Caco-2 (cell line): ENCODE data around the gene RAB3C. TPM values are rescaled to one million over a fixed set of nuclear protein-coding genes. Genes with fewer than 3 reads are reported as not detected.

Experiments
- BruUV-seq: library from RNA; stranded (reverse); fragments of 400-500 nt; replicated peaks from 2 replicates; lab custom pipeline; 2021; lab: Mats Ljungman, UMichigan
- CTCF ChIA-PET: fragments of 300-600 bp; sonication (Branson Sonifier 250); formaldehyde crosslinking; loops from one replicate; lab custom pipeline; 2022; ENCODE audit warnings: antibody characterized with exemption; lab: Charles Lee
- POLR2A ChIA-PET: fragments of 300-600 bp; sonication (Branson Sonifier 250); formaldehyde crosslinking; loops from one replicate; lab custom pipeline; 2022; ENCODE audit warnings: antibody characterized with exemption; lab: Charles Lee
- DNase-seq, 2 experiments: peaks; one replicate each; pipeline versions ENCODE4 v3.0.0 to v3.0.0-alpha.2; 2020 to 2022
- H3K27me3 ChIP-seq: replicated peaks from 2 replicates; pipeline ENCODE4 v1.6.0; 2011; ENCODE audit warnings: low read length; ENCODE audit not compliant: control insufficient read depth, insufficient read depth
- H3K36me3 ChIP-seq: 2 replicates; pipeline ENCODE4 v1.5.1; 2011; ENCODE audit warnings: low read length; ENCODE audit not compliant: control insufficient read depth, insufficient read depth
- H3K4me1 ChIP-seq: fragments of 250-450 bp; sonication (Bioruptor Pico); 2 replicates; pipeline ENCODE4 v1.5.1; 2020; ENCODE audit warnings: mild to moderate bottlenecking
- H3K4me3 ChIP-seq: 2 replicates; pipeline ENCODE4 v1.5.1; 2011; ENCODE audit warnings: low read depth, mild to moderate bottlenecking, control low read depth, low read length
- H3K9me3 ChIP-seq: fragments of 250-450 bp; sonication (Bioruptor Pico); 2 replicates; pipeline ENCODE4 v1.5.1; 2020; ENCODE audit warnings: mild to moderate bottlenecking, moderate library complexity
- H3K27ac Mint-ChIP-seq: one replicate; pipeline ENCODE4 v1.8.0; 2022; ENCODE audit warnings: mixed read lengths; ENCODE audit not compliant: unreplicated experiment
- H3K27me3 Mint-ChIP-seq: one replicate; pipeline ENCODE4 v1.8.0; 2022; ENCODE audit warnings: mixed read lengths; ENCODE audit not compliant: insufficient read depth, unreplicated experiment
- H3K36me3 Mint-ChIP-seq: one replicate; pipeline ENCODE4 v1.8.0; 2022; ENCODE audit warnings: mild to moderate bottlenecking, mixed read lengths; ENCODE audit not compliant: insufficient read depth, unreplicated experiment
- H3K4me1 Mint-ChIP-seq: one replicate; pipeline ENCODE4 v1.8.0; 2022; ENCODE audit warnings: low read depth, mixed read lengths; ENCODE audit not compliant: unreplicated experiment
- H3K4me3 Mint-ChIP-seq: one replicate; pipeline ENCODE4 v1.8.0; 2022; ENCODE audit warnings: mild to moderate bottlenecking, moderate library complexity, mixed read lengths; ENCODE audit not compliant: unreplicated experiment
- H3K9me3 Mint-ChIP-seq: one replicate; pipeline ENCODE4 v1.8.0; 2022; ENCODE audit warnings: mixed read lengths; ENCODE audit not compliant: unreplicated experiment
- intact Hi-C: fragments of 100-400 bp; cut with micrococcal nuclease; formaldehyde crosslinking; loops from one replicate; pipeline ENCODE4 v1.10.0; 2022; ENCODE audit not compliant: unreplicated experiment
- total RNA-seq: library from RNA; stranded (reverse); gene quantifications from 2 replicates; pipeline ENCODE4 v1.2.3, GENCODE V29; 2022
- TF ChIP-seq, protein P1 (sequence below), 2 experiments: fragments of 200-600 bp in 1 of 2; IDR thresholded peaks; 1 replicate in 1 of 2; 2 replicates in 1 of 2; pipeline versions ENCODE4 v1.5.1 to v1.8.0; 2011 to 2022; ENCODE audit warnings: antibody characterized with exemption in 1 of 2, control low read depth in 1 of 2, inconsistent platforms in 1 of 2, low read depth in 1 of 2, low read length in 1 of 2, mild to moderate bottlenecking in 1 of 2, moderate library complexity in 1 of 2; ENCODE audit not compliant: insufficient read depth in 1 of 2, severe bottlenecking in 1 of 2, unreplicated experiment in 1 of 2

Gene RAB3C
- total RNA-seq, 1 experiment from 2014 or later = not detected

DNA sequence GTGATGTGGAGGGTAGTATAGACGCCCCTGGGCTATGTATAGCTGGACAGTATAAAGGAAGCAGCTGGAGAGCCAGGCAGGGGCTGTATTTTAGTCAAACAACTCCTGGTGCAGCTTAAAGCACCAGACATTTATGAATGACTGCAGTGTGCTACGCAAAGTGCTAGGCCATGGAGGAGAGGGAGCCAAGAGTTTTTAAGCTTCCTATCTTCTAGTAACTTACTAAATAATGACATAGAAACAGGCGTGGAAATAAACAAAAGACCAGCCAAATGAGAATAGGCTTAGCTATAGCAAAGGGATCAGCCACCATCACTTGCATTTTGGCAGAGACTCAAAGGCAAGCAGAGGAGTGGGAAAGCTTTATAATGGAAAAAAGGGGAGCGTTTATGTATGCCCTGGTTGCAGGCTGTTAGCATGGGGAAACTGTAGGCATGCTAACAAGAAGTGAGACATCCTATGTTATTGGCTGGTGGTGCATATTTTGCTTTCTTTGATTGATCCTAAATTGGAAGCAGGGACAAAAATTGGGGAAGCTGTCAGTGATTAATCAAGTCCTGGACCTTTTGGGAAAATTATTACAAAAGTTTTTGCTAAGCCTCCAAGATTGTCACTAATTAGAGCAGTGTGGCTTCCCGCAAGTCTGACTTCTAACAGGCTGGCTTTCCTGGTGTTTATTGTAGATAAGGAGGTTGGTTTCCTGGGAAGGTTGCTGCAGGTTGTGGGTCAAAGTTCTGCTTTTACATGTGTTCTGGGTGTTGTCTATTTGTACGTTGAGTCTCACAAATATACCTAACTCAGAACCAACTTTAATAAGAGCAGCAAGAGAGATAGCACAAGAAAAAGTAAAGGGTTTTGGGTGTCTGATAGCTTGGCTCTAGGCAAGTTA, 46.6 kb downstream of the RAB3C start:
- Histone ChIP-seq H3K4me3 (no peak overlapping the region), H3K4me1 (peaks cover 17% of the 10 kb centered on the region), H3K36me3 (no peaks in the 10 kb centered on the region), H3K27me3 (no peaks in the 10 kb centered on the region), H3K9me3 (no peaks in the 10 kb centered on the region)
- DNase-seq = peak; percentile 30 to 41
- ChIA-PET POLR2A (no interaction called here), CTCF (no interaction called here)
- Mint-ChIP-seq H3K36me3 (no peaks in the 10 kb centered on the region), H3K4me1 (peaks cover 10% of the 10 kb centered on the region), H3K27me3 (no peaks in the 10 kb centered on the region), H3K4me3 (peak overlapping the region; percentile 36), H3K27ac (no peak overlapping the region), H3K9me3 (no peaks in the 10 kb centered on the region)
- TF ChIP-seq, protein P1, sequence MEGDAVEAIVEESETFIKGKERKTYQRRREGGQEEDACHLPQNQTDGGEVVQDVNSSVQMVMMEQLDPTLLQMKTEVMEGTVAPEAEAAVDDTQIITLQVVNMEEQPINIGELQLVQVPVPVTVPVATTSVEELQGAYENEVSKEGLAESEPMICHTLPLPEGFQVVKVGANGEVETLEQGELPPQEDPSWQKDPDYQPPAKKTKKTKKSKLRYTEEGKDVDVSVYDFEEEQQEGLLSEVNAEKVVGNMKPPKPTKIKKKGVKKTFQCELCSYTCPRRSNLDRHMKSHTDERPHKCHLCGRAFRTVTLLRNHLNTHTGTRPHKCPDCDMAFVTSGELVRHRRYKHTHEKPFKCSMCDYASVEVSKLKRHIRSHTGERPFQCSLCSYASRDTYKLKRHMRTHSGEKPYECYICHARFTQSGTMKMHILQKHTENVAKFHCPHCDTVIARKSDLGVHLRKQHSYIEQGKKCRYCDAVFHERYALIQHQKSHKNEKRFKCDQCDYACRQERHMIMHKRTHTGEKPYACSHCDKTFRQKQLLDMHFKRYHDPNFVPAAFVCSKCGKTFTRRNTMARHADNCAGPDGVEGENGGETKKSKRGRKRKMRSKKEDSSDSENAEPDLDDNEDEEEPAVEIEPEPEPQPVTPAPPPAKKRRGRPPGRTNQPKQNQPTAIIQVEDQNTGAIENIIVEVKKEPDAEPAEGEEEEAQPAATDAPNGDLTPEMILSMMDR (IDR thresholded peaks at IDR 0.05; ENCODE audit: insufficient read depth in 1 of 2, low read depth in 1 of 2, low read length in 1 of 2, severe bottlenecking in 1 of 2, unreplicated experiment in 1 of 2) = no peak
- no TSS peak for BruUV-seq
- intact Hi-C loops = no loop called here

DNA sequence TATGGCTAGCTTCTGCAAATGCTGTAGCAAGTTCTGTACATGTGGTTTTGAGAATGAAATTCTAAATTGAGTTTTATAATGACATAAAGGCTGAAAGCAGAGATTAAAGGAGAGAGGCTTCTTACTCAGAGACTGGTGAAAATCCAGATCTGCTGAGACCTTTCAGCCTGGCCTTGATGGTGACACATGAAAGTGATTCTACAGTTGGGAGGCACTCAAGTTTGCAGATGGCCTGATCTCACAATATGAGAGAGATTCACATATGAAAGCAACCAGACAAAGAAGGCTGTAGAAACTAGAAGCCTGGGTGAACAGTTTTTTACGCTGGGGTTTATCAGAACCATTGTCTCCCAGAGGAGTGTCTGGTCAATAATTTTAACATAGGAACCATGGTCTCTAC, 49.0 kb downstream of the RAB3C start:
- Histone ChIP-seq H3K36me3 (no peaks in the 10 kb centered on the region), H3K9me3 (no peaks in the 10 kb centered on the region), H3K4me3 (no peak overlapping the region), H3K27me3 (no peaks in the 10 kb centered on the region), H3K4me1 (peaks cover 17% of the 10 kb centered on the region)
- no peaks in the 10 kb centered on the region for H3K9me3 Mint-ChIP-seq
- peaks cover 10% of the 10 kb centered on the region for H3K4me1 Mint-ChIP-seq
- intact Hi-C loops = no loop called here
- peaks cover 4% of the 10 kb centered on the region for H3K27me3 Mint-ChIP-seq
- CTCF ChIA-PET = no interaction called here
- no peak overlapping the region for H3K4me3 Mint-ChIP-seq
- BruUV-seq = no TSS peak
- no peaks in the 10 kb centered on the region for H3K36me3 Mint-ChIP-seq
- no peak for DNase-seq
- no peak overlapping the region for H3K27ac Mint-ChIP-seq
- TF ChIP-seq, protein P1 (IDR thresholded peaks at IDR 0.05; ENCODE audit: insufficient read depth in 1 of 2, low read depth in 1 of 2, low read length in 1 of 2, severe bottlenecking in 1 of 2, unreplicated experiment in 1 of 2) = no peak
- POLR2A ChIA-PET = no interaction called here

DNA sequence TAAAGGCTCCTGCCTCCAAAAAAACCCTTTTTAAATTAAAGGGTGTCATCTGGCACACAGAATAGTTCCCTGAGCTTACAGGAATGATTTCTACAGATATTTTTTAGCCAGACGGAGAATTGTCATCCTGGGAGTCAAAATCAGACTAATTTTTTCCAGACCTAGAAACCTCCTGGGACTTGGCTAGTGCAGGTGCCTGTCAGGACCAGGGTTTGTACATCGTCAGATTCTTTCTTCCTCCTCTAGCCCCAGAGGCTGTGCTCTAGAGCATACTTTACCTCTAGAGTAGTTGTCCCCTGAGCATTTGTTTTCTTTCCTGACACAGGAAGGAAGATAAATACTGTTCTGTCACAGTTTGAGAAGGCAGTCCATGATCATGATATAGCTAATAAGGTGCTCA, 52.5 kb downstream of the RAB3C start:
- Mint-ChIP-seq H3K4me1 (no peaks in the 10 kb centered on the region), H3K4me3 (no peak overlapping the region), H3K27me3 (peaks cover 9% of the 10 kb centered on the region), H3K9me3 (no peaks in the 10 kb centered on the region), H3K27ac (no peak overlapping the region), H3K36me3 (no peaks in the 10 kb centered on the region)
- Histone ChIP-seq H3K27me3 (no peaks in the 10 kb centered on the region; the same call in 1 of the 2 replicates), H3K4me1 (peaks cover 3% of the 10 kb centered on the region; the same call in 1 of the 2 replicates), H3K9me3 (no peaks in the 10 kb centered on the region), H3K36me3 (no peaks in the 10 kb centered on the region), H3K4me3 (no peak overlapping the region)
- DNase-seq = no peak
- no TSS peak for BruUV-seq
- intact Hi-C loops = no loop called here
- TF ChIP-seq, protein P1 (IDR thresholded peaks at IDR 0.05; ENCODE audit: insufficient read depth in 1 of 2, low read depth in 1 of 2, low read length in 1 of 2, severe bottlenecking in 1 of 2, unreplicated experiment in 1 of 2) = no peak
- CTCF ChIA-PET = interaction anchor here (0.6 kb wide), 1 partner anchor 39 kb away, joined by 3 read pairs; no protein-coding TSS in a partner anchor
- POLR2A ChIA-PET = no interaction called here
